ENCODE measurements around the gene FAIM2. TPM values are rescaled to one million over a fixed set of nuclear protein-coding genes. Genes with fewer than 3 reads are reported as not detected.

The FAIM2 gene
- total and polyA plus RNA-seq, 9 of the 15 experiments (the other 6 are each of a cell fraction or from before 2014, with no cell fraction given): 0.01 to 0.10 TPM; not detected in 7

DNA sequence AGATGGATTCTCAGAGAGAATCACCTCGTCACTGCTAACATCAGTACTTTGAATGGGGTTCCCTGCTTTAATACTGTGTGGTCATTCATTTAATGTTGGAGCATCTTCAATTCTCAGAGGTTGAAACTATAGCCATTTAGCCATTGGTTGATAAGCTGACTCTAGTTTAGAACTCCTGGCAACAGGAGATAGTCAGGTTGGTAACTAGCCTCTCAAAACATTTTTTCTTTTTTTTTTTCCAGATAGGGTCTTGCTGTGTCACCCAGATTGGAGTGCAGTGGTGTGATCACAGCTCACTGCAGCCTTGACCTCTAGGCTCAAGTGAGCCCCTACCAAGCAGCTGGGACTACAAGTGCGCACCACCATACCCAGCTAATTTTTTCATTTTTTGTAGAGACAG, 72.0 kb downstream of the FAIM2 start (continued):
- no peak for TF ChIP-seq EP300 (IDR thresholded peaks at IDR 0.05; ENCODE audit: low read length)

DNA sequence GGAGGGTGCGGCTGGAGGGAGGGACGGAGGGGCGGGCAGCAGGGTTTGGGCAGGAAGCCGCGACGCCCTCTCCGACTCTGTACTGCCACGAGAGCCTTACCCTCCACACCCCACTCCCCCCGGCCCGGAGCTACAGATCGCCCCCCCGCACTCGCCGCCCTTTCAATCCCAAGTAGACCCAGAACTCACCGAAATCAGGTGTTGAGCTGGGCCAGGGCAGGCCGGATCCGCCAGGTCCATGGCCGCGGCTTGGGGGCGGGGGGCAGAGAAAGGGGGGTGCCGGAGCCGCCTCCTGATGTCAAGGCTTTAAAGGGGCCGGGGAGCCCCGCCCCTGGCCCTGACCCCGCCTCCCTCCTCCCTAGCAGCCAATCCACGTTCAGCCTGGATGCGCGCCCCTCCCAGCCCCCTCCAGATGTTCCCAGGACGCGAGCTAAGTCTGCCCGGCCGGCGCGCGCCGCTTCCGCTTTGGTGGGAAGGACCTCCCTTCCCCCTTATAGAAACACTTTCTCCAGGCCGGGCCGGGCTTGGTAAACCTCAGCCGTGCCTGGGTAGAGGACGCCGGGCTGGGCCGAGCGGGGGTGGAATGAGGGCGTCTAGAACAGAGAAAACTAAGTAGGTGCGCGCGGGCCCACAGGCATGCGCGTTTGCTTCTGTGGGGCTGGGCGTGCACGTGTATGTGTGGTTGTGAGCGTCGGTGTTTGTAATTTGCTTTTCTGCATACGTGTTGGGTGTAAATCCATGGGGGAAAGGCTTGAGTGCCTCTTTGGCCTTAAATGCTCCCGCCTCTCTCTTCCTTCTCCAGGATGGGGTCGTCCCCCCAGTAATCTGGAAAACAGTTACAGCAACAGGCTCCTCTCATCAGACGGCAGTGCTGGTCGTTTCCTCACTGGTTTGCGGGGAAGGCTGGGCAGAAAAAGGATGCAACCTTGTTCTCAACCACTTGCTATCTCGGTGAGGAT, 75.3 kb downstream of the FAIM2 start, which contains the start of gene NCKAP5L:
Gene NCKAP5L, minus strand, starts transcription at position 281 of the 959 bp plus-strand sequence. CDS start 24,369 bp downstream, outside the sequence.
- CTCF ChIA-PET (ENCODE audit: low intra/inter-chr PET ratio): interaction anchor here (0.6 kb wide), 1 partner anchor 63 kb away, joined by 5 read pairs; no protein-coding TSS in a partner anchor
- in situ Hi-C loops (cut with MboI): no loop called here
- peak within 1 kb of the TSS; percentile 83 for H2AFZ ChIP-seq (ENCODE audit: low read depth, low read length)
- H3K9me1 ChIP-seq (ENCODE audit: control insufficient read depth, insufficient read depth, low read length): no peaks in the 10 kb centered on the region
- POLR2A ChIA-PET: interaction anchor here (0.6 to 2.0 kb wide), 9 partner anchors 9 to 85 kb away, joined by 3 to 14 read pairs (median 4); partner anchors contain the start of gene BCDIN3D
- BruUV-seq (replicated peaks): TSS peak; percentile 86
- H3K4me2 ChIP-seq (ENCODE audit: insufficient read depth, low read length): peak within 1 kb of the TSS; percentile 90
- H4K20me1 ChIP-seq (replicated peaks; ENCODE audit: control insufficient read depth, insufficient read depth, low read length): peaks cover 10% of the 10 kb centered on the region; the same call in 1 of the 2 replicates
- peaks cover 29 to 35% of the 10 kb centered on the region in 2 experiments for H3K4me1 ChIP-seq (replicated peaks in 1 of 2; ENCODE audit: control insufficient read depth in 2 of 2, insufficient read depth in 2 of 2, low read length in 2 of 2)
- no peaks in the 10 kb centered on the region for H3K36me3 ChIP-seq (ENCODE audit: control insufficient read depth, insufficient read depth, low read length)
- peaks cover 9% of the 10 kb centered on the region; the same call in 2 of the 3 replicates for H3K79me2 ChIP-seq (ENCODE audit: control insufficient read depth, insufficient read depth, low read length)
- H3K27ac ChIP-seq (ENCODE audit: extremely low read depth, low read depth, low read length): peak within 1 kb of the TSS; percentile 64
- 0% methylated on average over 35 of the region's 61 CpGs for WGBS (ENCODE audit: insufficient coverage, low coverage, missing lambda C conversion rate)
- H3K27me3 ChIP-seq (ENCODE audit: control insufficient read depth in 2 of 2, insufficient read depth in 2 of 2, low read length in 2 of 2): no peaks in the 10 kb centered on the region
- peak within 1 kb of the TSS; percentile 67 to 89 for H3K9ac ChIP-seq (ENCODE audit: insufficient read depth in 1 of 2, low read depth in 2 of 2, low read length in 2 of 2)
- intact Hi-C loops (cut with micrococcal nuclease): loop anchor here (1.0 kb wide), 1 partner anchor 86 kb away; no protein-coding TSS in a partner anchor
- FAIRE-seq (peak; percentile 90), ATAC-seq (peak; percentile 97), DNase-seq (ENCODE audit: extremely low read depth in 1 of 4, low spot score in 3 of 4) (peak; percentile 97 to 99 (median 99))
- peak within 1 kb of the TSS; percentile 85 for H3K4me3 ChIP-seq
- H3K9me3 ChIP-seq (replicated peaks; ENCODE audit: control insufficient read depth, insufficient read depth, low read depth, low read length): no peaks in the 10 kb centered on the region
- peak; percentile 87 for TF ChIP-seq ZNF431 (CRISPR knock-in tag; IDR thresholded peaks at IDR 0.05)
- TF ChIP-seq L3MBTL2 (IDR thresholded peaks at IDR 0.05): peak; percentile 88
- peak; percentile 19; the same call in 1 of the 2 replicates for TF ChIP-seq SOX6 (IDR thresholded peaks at IDR 0.05)
- TF ChIP-seq SAP30 (IDR thresholded peaks at IDR 0.05; ENCODE audit: borderline replicate concordance, insufficient read depth, low read depth, low read length, poor library complexity, severe bottlenecking): peak; percentile 51
- peak; percentile 49; the same call in 1 of the 2 replicates for TF ChIP-seq MXI1 (IDR thresholded peaks at IDR 0.05; ENCODE audit: low read depth, low read length)
- TF ChIP-seq, protein P1, sequence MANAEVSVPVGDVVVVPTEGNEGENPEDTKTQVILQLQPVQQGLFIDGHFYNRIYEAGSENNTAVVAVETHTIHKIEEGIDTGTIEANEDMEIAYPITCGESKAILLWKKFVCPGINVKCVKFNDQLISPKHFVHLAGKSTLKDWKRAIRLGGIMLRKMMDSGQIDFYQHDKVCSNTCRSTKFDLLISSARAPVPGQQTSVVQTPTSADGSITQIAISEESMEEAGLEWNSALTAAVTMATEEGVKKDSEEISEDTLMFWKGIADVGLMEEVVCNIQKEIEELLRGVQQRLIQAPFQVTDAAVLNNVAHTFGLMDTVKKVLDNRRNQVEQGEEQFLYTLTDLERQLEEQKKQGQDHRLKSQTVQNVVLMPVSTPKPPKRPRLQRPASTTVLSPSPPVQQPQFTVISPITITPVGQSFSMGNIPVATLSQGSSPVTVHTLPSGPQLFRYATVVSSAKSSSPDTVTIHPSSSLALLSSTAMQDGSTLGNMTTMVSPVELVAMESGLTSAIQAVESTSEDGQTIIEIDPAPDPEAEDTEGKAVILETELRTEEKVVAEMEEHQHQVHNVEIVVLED (CRISPR knock-in tag; IDR thresholded peaks at IDR 0.05): 0 out of 2 replicates have a peak, but pooled peaks have one; percentile 13
- 0 out of 4 replicates have a peak, but pooled peaks of 1 of the 2 experiments have one; percentile 41 for TF ChIP-seq NONO (IDR thresholded peaks at IDR 0.05; ENCODE audit: low read depth in 2 of 2, low read length in 1 of 2)
- peak; percentile 85 for TF ChIP-seq EGR1 (conservative IDR thresholded peaks at IDR 0.05)
- TF ChIP-seq, protein P2, sequence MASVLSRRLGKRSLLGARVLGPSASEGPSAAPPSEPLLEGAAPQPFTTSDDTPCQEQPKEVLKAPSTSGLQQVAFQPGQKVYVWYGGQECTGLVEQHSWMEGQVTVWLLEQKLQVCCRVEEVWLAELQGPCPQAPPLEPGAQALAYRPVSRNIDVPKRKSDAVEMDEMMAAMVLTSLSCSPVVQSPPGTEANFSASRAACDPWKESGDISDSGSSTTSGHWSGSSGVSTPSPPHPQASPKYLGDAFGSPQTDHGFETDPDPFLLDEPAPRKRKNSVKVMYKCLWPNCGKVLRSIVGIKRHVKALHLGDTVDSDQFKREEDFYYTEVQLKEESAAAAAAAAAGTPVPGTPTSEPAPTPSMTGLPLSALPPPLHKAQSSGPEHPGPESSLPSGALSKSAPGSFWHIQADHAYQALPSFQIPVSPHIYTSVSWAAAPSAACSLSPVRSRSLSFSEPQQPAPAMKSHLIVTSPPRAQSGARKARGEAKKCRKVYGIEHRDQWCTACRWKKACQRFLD (CRISPR knock-in tag; IDR thresholded peaks at IDR 0.05): peak; percentile 18
